ENCODE results near the gene GUCY1A2.
"Not testable (repeated sequence)": the region's sequence is repeated elsewhere in the genome, so short reads cannot be mapped to it uniquely, and the experiment has no call there.

The GUCY1A2 gene

GRCh38 chr11:107018219-107018901, at the start of gene GUCY1A2:
GUCY1A2 (minus strand) TSS chr11:107018476; CDS start chr11:107018055, 421 bp downstream.
- Mint-ChIP-seq H3K36me3 (ENCODE audit: low read depth) (no peaks in the 10 kb centered on the region), H3K4me1 (ENCODE audit: low read depth) (peaks cover 8% of the 10 kb centered on the region), H3K9me3 (no peaks in the 10 kb centered on the region), H3K27me3 (peaks cover 57% of the 10 kb centered on the region), H3K27ac (no peak within 1 kb of the TSS), H3K4me3 (peak within 1 kb of the TSS; percentile 26)

- H3K4me1 Mint-ChIP-seq (ENCODE audit: low read depth) = no peaks in the 10 kb centered on the region
- peaks cover 28% of the 10 kb centered on the region for H3K9me3 Mint-ChIP-seq
- no peaks in the 10 kb centered on the region for H3K27me3 Mint-ChIP-seq
- H3K27ac Mint-ChIP-seq = no peak overlapping the region
- H3K36me3 Mint-ChIP-seq (ENCODE audit: low read depth) = no peaks in the 10 kb centered on the region
- H3K4me3 Mint-ChIP-seq = no peak overlapping the region
These were observed 36.1 kb upstream of the GUCY1A2 start for GRCh38 chr11:107054391-107054790.

- peaks cover 30% of the 10 kb centered on the region for H3K9me3 Mint-ChIP-seq
- not testable (repeated sequence) for H3K36me3 Mint-ChIP-seq (ENCODE audit: low read depth); H3K4me3 Mint-ChIP-seq; H3K27ac Mint-ChIP-seq; H3K4me1 Mint-ChIP-seq (ENCODE audit: low read depth); H3K27me3 Mint-ChIP-seq
These were observed 33.1 kb upstream of the GUCY1A2 start for GRCh38 chr11:107051332-107051731.

GRCh38 chr11:107050899-107051298, 32.6 kb upstream of the GUCY1A2 start:
- H3K4me3 Mint-ChIP-seq; H3K27ac Mint-ChIP-seq; H3K36me3 Mint-ChIP-seq (ENCODE audit: low read depth); H3K4me1 Mint-ChIP-seq (ENCODE audit: low read depth); H3K27me3 Mint-ChIP-seq: not testable (repeated sequence)
- H3K9me3 Mint-ChIP-seq = peaks cover 30% of the 10 kb centered on the region

- no peaks in the 10 kb centered on the region for H3K4me1 Mint-ChIP-seq (ENCODE audit: low read depth)
- H3K27ac Mint-ChIP-seq = no peak overlapping the region
- H3K27me3 Mint-ChIP-seq = no peaks in the 10 kb centered on the region
- H3K4me3 Mint-ChIP-seq = no peak overlapping the region
- H3K9me3 Mint-ChIP-seq = peaks cover 30% of the 10 kb centered on the region
- H3K36me3 Mint-ChIP-seq (ENCODE audit: low read depth) = no peaks in the 10 kb centered on the region
These were observed 31.8 kb upstream of the GUCY1A2 start for GRCh38 chr11:107050121-107050520.

- Mint-ChIP-seq H3K4me3 (no peak overlapping the region), H3K4me1 (ENCODE audit: low read depth) (peaks cover 9% of the 10 kb centered on the region), H3K9me3 (peaks cover 7% of the 10 kb centered on the region), H3K27me3 (no peaks in the 10 kb centered on the region), H3K27ac (no peak overlapping the region), H3K36me3 (ENCODE audit: low read depth) (no peaks in the 10 kb centered on the region)
These were observed 26.2 kb upstream of the GUCY1A2 start for GRCh38 chr11:107044503-107044902.

- Mint-ChIP-seq H3K27me3 (peaks cover 3% of the 10 kb centered on the region), H3K27ac (peak overlapping the region; percentile 14)
These were observed 25.1 kb upstream of the GUCY1A2 start for GRCh38 chr11:107043242-107044006.

GRCh38 chr11:107042748-107043147, 24.5 kb upstream of the GUCY1A2 start:
- Mint-ChIP-seq H3K4me3 (no peak overlapping the region), H3K4me1 (ENCODE audit: low read depth) (peaks cover 9% of the 10 kb centered on the region), H3K36me3 (ENCODE audit: low read depth) (no peaks in the 10 kb centered on the region), H3K27ac (no peak overlapping the region), H3K27me3 (peaks cover 3% of the 10 kb centered on the region), H3K9me3 (no peaks in the 10 kb centered on the region)

More at GRCh38 chr11:107043242-107044006, 25.1 kb upstream of the GUCY1A2 start:
- H3K4me1 Mint-ChIP-seq (ENCODE audit: low read depth) = peaks cover 9% of the 10 kb centered on the region
- no peak overlapping the region for H3K4me3 Mint-ChIP-seq
- H3K9me3 Mint-ChIP-seq = peaks cover 2% of the 10 kb centered on the region
- no peaks in the 10 kb centered on the region for H3K36me3 Mint-ChIP-seq (ENCODE audit: low read depth)

- H3K27ac Mint-ChIP-seq = no peak overlapping the region
- no peaks in the 10 kb centered on the region for H3K36me3 Mint-ChIP-seq (ENCODE audit: low read depth)
- H3K27me3 Mint-ChIP-seq = peaks cover 3% of the 10 kb centered on the region
- peaks cover 9% of the 10 kb centered on the region for H3K4me1 Mint-ChIP-seq (ENCODE audit: low read depth)
- H3K9me3 Mint-ChIP-seq = no peaks in the 10 kb centered on the region
- no peak overlapping the region for H3K4me3 Mint-ChIP-seq
These were observed 22.8 kb upstream of the GUCY1A2 start for GRCh38 chr11:107041088-107041444.

- Mint-ChIP-seq H3K27me3 (peaks cover 3% of the 10 kb centered on the region), H3K4me3 (no peak overlapping the region), H3K9me3 (no peaks in the 10 kb centered on the region), H3K36me3 (ENCODE audit: low read depth) (no peaks in the 10 kb centered on the region), H3K4me1 (ENCODE audit: low read depth) (peaks cover 9% of the 10 kb centered on the region), H3K27ac (no peak overlapping the region)
These were observed 22.3 kb upstream of the GUCY1A2 start for GRCh38 chr11:107040433-107041087.

- peaks cover 12% of the 10 kb centered on the region for H3K27me3 Mint-ChIP-seq
- H3K4me3 Mint-ChIP-seq = no peak overlapping the region
- H3K4me1 Mint-ChIP-seq (ENCODE audit: low read depth) = no peaks in the 10 kb centered on the region
- H3K9me3 Mint-ChIP-seq = no peaks in the 10 kb centered on the region
- H3K27ac Mint-ChIP-seq = no peak overlapping the region
- H3K36me3 Mint-ChIP-seq (ENCODE audit: low read depth) = no peaks in the 10 kb centered on the region
These were observed 7.4 kb upstream of the GUCY1A2 start for GRCh38 chr11:107025673-107026072.

- Mint-ChIP-seq H3K36me3 (ENCODE audit: low read depth) (no peaks in the 10 kb centered on the region), H3K4me1 (ENCODE audit: low read depth) (peaks cover 8% of the 10 kb centered on the region), H3K27ac (no peak overlapping the region), H3K27me3 (peaks cover 49% of the 10 kb centered on the region), H3K4me3 (no peak overlapping the region), H3K9me3 (no peaks in the 10 kb centered on the region)
These were observed 2.3 kb upstream of the GUCY1A2 start for GRCh38 chr11:107020594-107020993.

- Mint-ChIP-seq H3K4me3 (peak overlapping the region; percentile 26), H3K4me1 (ENCODE audit: low read depth) (peaks cover 8% of the 10 kb centered on the region), H3K27ac (no peak overlapping the region), H3K36me3 (ENCODE audit: low read depth) (no peaks in the 10 kb centered on the region), H3K27me3 (peaks cover 57% of the 10 kb centered on the region), H3K9me3 (no peaks in the 10 kb centered on the region)
These were observed 722 bp upstream of the GUCY1A2 start for GRCh38 chr11:107018902-107019493.

- peak overlapping the region; percentile 40 for H3K4me3 Mint-ChIP-seq
- no peak overlapping the region for H3K27ac Mint-ChIP-seq
- peaks cover 8% of the 10 kb centered on the region for H3K4me1 Mint-ChIP-seq (ENCODE audit: low read depth)
- peaks cover 53% of the 10 kb centered on the region for H3K27me3 Mint-ChIP-seq
- H3K9me3 Mint-ChIP-seq = no peaks in the 10 kb centered on the region
- H3K36me3 Mint-ChIP-seq (ENCODE audit: low read depth) = no peaks in the 10 kb centered on the region
These were observed 650 bp downstream of the GUCY1A2 start for GRCh38 chr11:107017433-107018218.
